Left lung (tissue), 10 donors: ENCODE data around the gene CACNA1H. TPM values are rescaled to one million over a fixed set of nuclear protein-coding genes. Genes with fewer than 3 reads are reported as not detected.

Experiments
- ATAC-seq: fragments of 200-7000 bp; cut with Tn5 transposase; one replicate; pipeline ENCODE4 v1.9.1; 2020; ENCODE audit warnings: moderate library complexity
- DNase-seq, 4 donors: peaks; one replicate each; pipeline ENCODE4 v3.0.0-alpha.2; 2013 to 2020
- H3K27ac ChIP-seq, 2 donors: fragments of 200-600 bp; sonication (generic) in 1 of 2; one replicate each; pipeline versions ENCODE4 v1.5.0 to v1.8.0; 2020 to 2021
- H3K27me3 ChIP-seq, 2 donors: fragments of 200-600 bp; sonication (generic) in 1 of 2; one replicate each; pipeline versions ENCODE4 v1.5.0 to v1.8.0; 2020 to 2021
- H3K36me3 ChIP-seq, 2 donors: fragments of 200-600 bp; sonication (generic) in 1 of 2; one replicate each; pipeline versions ENCODE4 v1.5.0 to v1.8.0; 2020 to 2021
- H3K4me1 ChIP-seq, 2 donors: fragments of 200-600 bp; one replicate each; pipeline ENCODE4 v1.8.0; 2021
- H3K4me3 ChIP-seq, 2 donors: fragments of 200-600 bp; sonication (generic) in 1 of 2; one replicate each; pipeline versions ENCODE4 v1.5.0 to v1.8.0; 2020 to 2021; ENCODE audit warnings: mild to moderate bottlenecking in 1 of 2
- H3K9me3 ChIP-seq, 2 donors: fragments of 200-600 bp; sonication (generic) in 1 of 2; one replicate each; pipeline versions ENCODE4 v1.5.0 to v1.8.0; 2020 to 2021
- CTCF ChIP-seq, 2 donors: fragments of 200-600 bp; sonication (generic) in 1 of 2; IDR thresholded peaks; one replicate each; pipeline versions ENCODE4 v1.5.0 to v1.8.0; 2021; ENCODE audit warnings: antibody characterized with exemption in 2 of 2
- intact Hi-C, 2 donors: fragments of 100-400 bp; cut with DNase I; formaldehyde crosslinking; loops; one replicate each; pipeline versions ENCODE4 v1.11.2 to v1.14.2; 2022
- polyA plus RNA-seq, 6 donors: library from polyadenylated mRNA; unstranded; fragments of 120-200 nt; gene quantifications; one replicate each; pipeline ENCODE4 v1.2.1, GENCODE V29; 2013; ENCODE audit not compliant: insufficient read length in 6 of 6
- total RNA-seq, 2 donors: library from RNA; stranded (reverse); fragmentation: NEBNext Ultra II Directional; extraction: Animal tissue kit (Norgen Biotek cat#: 25700); gene quantifications; one replicate each; pipeline ENCODE4 v1.2.1, GENCODE V29; 2021
- donor health status: DM: no; HTN: yes; CAD: no.
- donor health status: DM: no; HTN: no; CAD: no.

CACNA1H gene
- total and polyA plus RNA-seq, 8 donors: 3.4 to 14.0 (median 7.1) TPM

- no peaks in the 10 kb centered on the region for H3K36me3 ChIP-seq
- ATAC-seq: no peak
Measured at GRCh38 chr16:1215574-1216295, 62.8 kb downstream of the CACNA1H start.

GRCh38 chr16:1216296-1216619 lies 63.4 kb downstream of the CACNA1H start:
- intact Hi-C loops: no loop called here
- peak; percentile 57 for ATAC-seq
- TF ChIP-seq CTCF (IDR thresholded peaks at IDR 0.05): no peak
- Histone ChIP-seq H3K27me3 (peaks cover 0 to 20% of the 10 kb centered on the region in 2 donors), H3K9me3 (no peaks in the 10 kb centered on the region), H3K4me3 (no peak overlapping the region), H3K27ac (no peak overlapping the region), H3K36me3 (no peaks in the 10 kb centered on the region), H3K4me1 (no peaks in the 10 kb centered on the region)
- no peak for DNase-seq

More at GRCh38 chr16:1215574-1216295, 62.8 kb downstream of the CACNA1H start:
- no peak for TF ChIP-seq CTCF (IDR thresholded peaks at IDR 0.05)
- Histone ChIP-seq H3K4me1 (no peaks in the 10 kb centered on the region), H3K4me3 (no peak overlapping the region), H3K9me3 (no peaks in the 10 kb centered on the region), H3K27me3 (peaks cover 0 to 22% of the 10 kb centered on the region in 2 donors), H3K27ac (no peak overlapping the region)
- DNase-seq: no peak
- intact Hi-C loops: no loop called here

- no peak for ATAC-seq
- no peak overlapping the region for H3K4me3 ChIP-seq
- no peaks in the 10 kb centered on the region for H3K9me3 ChIP-seq
- no peaks in the 10 kb centered on the region for H3K4me1 ChIP-seq
- DNase-seq: no peak
- peaks cover 0 to 22% of the 10 kb centered on the region in 2 donors for H3K27me3 ChIP-seq
- TF ChIP-seq CTCF (IDR thresholded peaks at IDR 0.05): no peak
- intact Hi-C loops: no loop called here
- no peaks in the 10 kb centered on the region for H3K36me3 ChIP-seq
- H3K27ac ChIP-seq: no peak overlapping the region
Measured at GRCh38 chr16:1216681-1217400, 63.9 kb downstream of the CACNA1H start.

DNA sequence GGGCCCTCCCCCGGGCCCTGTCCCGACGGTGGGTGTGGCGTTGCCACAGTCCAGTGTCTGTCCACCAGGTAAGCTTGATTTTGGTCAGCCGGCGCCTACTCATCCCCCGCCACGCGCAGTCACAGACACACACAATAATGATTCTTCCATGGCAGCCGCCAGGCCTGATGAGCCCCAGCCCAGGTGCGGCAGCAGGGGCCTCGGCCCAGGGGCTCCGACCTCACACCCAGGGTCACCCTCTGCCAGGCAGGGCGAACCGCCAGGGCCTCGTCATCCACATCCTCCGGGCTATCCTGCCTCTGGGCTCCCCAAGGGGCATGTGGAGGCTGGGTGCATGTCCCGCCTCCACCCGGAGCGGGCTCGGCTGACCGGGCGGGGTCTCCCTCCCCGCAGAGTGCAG lies 64.6 kb downstream of the CACNA1H start:
- Histone ChIP-seq H3K4me3 (no peak overlapping the region), H3K27ac (no peak overlapping the region), H3K4me1 (no peaks in the 10 kb centered on the region), H3K27me3 (peaks cover 0 to 28% of the 10 kb centered on the region in 2 donors), H3K36me3 (no peaks in the 10 kb centered on the region), H3K9me3 (no peaks in the 10 kb centered on the region)
- no peak for DNase-seq
- intact Hi-C loops: no loop called here
- TF ChIP-seq CTCF (IDR thresholded peaks at IDR 0.05): no peak
- ATAC-seq: no peak

GRCh38 chr16:1218061-1218929 lies 65.4 kb downstream of the CACNA1H start:
- no peak overlapping the region for H3K4me3 ChIP-seq
- intact Hi-C loops: no loop called here
- H3K27me3 ChIP-seq: peaks cover 0 to 36% of the 10 kb centered on the region in 2 donors
- DNase-seq (no peak), ATAC-seq (no peak)
- H3K9me3 ChIP-seq: no peaks in the 10 kb centered on the region
- H3K27ac ChIP-seq: no peak overlapping the region
- no peaks in the 10 kb centered on the region for H3K36me3 ChIP-seq
- H3K4me1 ChIP-seq: no peaks in the 10 kb centered on the region
- TF ChIP-seq CTCF (IDR thresholded peaks at IDR 0.05): no peak
